ENCODE measurements around the gene EPS8L2.
A peak's percentile ranks its signal among the peaks of the same experiment; 100 is the strongest.

EPS8L2 gene

DNA sequence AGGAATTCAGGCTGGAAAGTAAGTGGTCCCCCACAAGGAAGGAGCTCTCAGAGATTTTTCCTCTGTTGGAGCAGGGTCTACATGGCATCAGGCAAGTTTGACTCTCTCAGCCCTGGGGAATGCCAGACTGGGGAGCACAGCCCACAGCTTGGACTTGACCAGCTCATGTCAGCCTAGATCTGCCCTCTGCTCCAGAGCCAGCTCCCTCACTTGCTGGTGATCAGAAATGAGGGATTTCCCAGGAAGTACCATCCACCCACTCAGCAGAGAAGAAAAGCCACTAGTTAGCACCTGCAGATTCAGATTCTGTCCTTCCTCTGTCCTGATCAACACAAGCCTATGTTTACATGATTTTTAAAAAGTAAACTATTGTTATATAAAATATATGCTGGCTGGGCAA lies 54.2 kb downstream of the EPS8L2 start:
- DNase-seq (ENCODE audit: low read depth in 1 of 2, low spot score in 1 of 2): no peak

- DNase-seq (ENCODE audit: low read depth in 1 of 2, low spot score in 1 of 2): no peak
Measured at GRCh38 chr11:761526-762108, 55.6 kb downstream of the EPS8L2 start.

DNA sequence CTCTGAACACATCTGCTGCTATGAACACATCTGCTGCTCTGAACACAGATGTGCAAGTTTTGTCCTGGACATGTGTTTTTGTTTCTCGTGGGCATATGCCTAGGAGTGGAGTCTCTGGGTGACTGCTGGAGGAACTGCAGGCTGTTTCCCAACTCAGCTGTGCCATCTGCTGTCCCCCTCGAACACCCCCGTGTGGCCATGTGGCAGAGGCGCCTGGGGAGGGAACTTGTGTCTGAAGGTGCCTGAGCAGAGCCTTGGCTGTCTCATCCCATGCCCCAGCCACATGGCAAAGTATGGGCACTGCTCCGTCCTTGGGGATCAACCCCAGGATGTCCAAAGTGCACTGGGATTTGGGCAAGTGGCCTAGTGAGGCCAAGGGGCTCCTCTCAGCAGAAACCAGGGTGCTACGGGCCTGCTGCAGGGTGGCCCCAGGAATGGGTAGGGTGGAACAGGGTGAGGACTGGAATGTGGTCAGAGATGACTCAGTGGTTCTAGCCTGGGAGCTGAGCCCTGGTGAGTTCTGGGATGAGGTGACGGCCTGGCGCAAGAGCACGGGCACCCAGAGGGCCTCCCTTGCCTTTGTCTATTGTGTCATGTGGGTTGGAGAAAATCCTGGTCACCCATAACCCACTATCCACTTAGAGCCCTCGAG lies 56.5 kb downstream of the EPS8L2 start:
- no peak for DNase-seq (ENCODE audit: low read depth in 1 of 2, low spot score in 1 of 2)

DNA sequence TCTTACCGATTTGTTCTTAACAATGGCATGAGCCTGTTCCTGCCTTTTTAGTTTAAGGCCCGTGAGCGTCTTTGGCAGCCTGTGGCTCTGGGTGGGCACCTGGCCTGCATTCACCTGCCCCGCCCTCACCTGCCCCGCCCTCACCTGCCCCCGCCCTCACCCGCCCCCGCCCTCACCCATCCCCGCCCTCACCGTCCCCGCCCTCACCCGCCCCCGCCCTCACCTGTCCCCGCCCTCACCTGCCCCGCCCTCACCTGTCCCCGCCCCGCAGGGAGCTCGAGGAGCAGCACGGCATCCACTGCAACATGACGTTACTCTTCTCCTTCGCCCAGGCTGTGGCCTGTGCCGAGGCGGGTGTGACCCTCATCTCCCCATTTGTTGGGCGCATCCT lies 57.0 kb downstream of the EPS8L2 start:
- no peak for DNase-seq (ENCODE audit: low read depth in 1 of 2, low spot score in 1 of 2)

DNA sequence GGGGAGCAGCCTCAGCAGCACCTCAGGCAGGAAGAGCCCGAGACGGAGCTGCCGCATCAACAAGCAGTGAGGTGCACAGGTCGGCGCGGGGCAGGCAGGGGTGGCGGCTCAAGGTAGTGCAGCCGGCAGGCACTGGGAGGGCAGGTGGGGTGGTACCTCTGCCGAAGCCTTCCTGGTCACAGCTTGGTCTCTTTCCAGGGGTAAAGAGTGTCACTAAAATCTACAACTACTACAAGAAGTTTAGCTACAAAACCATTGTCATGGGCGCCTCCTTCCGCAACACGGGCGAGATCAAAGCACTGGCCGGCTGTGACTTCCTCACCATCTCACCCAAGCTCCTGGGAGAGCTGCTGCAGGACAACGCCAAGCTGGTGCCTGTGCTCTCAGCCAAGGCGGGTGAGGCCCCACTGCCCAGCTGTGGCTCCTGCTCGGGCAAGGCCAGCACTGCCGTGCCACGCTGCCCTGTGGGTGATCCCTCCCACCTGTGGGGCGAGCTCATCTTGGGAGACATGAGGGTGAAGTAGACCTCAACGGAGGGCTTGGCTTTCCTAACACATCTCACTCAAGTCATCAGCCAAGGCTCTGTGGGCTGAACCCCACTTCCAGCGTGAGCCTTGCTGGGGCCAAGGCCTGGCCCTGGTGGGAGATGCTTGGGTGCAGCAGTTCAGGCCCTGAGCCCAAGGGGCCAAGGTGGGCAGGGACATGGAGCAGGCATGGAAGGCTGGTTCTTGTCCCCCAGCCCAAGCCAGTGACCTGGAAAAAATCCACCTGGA lies 57.7 kb downstream of the EPS8L2 start:
- DNase-seq (ENCODE audit: low read depth in 1 of 2, low spot score in 1 of 2): no peak

GRCh38 chr11:764322-765024 lies 58.4 kb downstream of the EPS8L2 start:
- no peak for DNase-seq (ENCODE audit: low read depth in 1 of 2, low spot score in 1 of 2)

- peak; percentile 37 to 49 for DNase-seq (ENCODE audit: low read depth in 1 of 2, low spot score in 1 of 2)
Measured at GRCh38 chr11:765025-765801, 59.2 kb downstream of the EPS8L2 start.

DNA sequence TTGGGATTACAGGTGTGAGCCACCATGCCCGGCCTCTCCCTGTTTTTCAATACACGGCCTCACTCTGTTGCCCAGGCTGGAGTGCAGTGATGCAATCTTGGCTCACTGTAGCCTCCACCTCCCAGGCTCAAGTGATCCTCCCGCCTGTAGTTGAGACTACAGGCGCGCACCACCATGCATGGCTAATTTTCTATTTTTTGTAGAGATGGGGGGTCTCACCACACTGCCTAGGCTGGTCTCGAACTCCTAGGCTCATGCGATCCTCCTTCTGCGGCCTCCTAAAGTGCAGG lies 59.7 kb downstream of the EPS8L2 start:
- no peak for DNase-seq (ENCODE audit: low read depth in 1 of 2, low spot score in 1 of 2)

DNA sequence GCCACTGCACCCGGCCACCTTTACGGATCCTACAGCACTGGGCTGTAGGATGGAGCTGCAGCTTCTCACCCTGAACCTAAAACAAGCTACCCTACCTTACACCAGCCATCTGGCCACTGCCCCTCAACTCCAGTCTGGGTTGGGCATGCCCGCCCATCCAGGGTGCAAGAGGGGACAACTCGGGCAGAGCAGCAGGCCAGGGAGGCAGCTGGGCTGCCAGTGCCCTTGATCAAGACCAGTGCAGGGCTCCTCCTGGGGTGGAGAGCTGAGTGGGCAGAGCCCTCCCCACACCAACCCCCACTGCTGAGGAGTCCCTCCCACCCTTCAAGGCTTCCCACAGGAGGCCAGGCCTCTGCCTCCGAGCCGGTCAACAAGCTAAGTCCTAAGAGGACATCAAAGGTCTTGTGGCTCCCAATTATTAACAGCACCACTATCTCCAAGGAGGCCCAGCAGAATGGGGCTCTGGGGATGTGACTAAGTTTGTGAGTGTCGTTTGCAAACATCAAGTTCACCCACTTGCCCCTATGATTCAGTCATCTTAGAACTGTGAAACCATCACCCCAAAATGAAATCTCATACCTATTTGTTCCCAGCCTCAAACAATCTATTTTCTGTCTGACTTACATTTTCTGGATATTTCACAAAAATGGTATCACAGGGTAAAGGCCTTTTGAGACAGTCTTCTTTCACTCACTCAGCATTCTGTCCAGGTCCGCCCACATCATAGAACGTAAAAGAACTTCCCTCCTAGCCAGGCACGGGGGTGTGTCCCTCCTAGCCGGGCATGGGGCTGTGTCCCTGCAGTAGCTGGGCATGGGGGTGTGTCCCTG lies 60.3 kb downstream of the EPS8L2 start:
- DNase-seq (ENCODE audit: low read depth in 1 of 2, low spot score in 1 of 2): no peak

DNA sequence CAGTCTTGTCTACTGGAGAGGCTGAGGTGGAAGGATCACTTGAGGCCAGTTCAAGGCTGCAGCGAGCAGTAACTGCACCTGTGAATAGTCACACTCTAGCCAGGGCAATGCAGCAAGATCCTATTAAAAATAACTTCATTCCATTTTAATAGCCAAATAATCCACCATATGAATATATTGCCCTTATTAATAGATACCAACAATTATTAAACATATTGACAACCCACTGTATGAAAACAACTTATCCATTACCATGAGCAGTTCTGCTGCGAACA lies 60.8 kb downstream of the EPS8L2 start:
- no peak for DNase-seq (ENCODE audit: low read depth in 1 of 2, low spot score in 1 of 2)

GRCh38 chr11:767238-767637 lies 61.2 kb downstream of the EPS8L2 start:
- no peak for DNase-seq (ENCODE audit: low read depth in 1 of 2, low spot score in 1 of 2)

DNA sequence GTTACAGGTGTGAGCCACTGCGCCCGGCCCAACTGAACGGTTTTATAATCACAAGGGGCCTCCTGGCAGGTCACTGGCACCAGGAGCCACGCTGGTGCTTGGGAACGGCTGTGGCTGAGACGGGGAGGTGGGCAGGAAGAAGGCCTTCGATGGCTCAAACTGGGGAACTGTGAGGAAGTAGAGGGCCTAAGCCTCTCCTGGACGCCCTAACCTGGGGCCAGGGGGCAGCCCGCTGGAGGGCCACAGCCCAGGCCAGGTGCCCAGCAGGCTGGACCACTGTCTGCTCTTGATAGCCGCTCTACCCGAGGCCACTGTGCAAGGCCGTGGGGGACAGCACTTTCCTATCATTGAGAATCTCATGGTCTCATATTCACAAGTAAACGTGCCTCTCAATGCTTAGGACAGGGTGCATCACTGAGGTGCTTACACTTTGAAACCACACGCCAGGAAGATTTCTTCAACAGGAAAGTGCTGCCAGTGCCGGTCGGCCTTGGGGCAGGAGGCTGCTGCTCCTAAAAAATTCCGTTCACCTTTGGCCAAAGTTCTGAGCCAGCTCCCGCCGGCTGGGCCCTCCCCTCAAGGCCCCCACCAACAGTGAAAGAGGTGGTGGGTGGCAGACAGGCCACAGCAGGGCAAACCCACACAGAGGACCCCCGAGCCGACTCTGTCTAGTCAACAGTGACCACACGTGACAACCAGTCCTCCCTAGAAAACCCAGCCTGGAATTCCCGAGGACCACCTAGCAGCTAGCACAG lies 64.0 kb downstream of the EPS8L2 start:
- no peak for DNase-seq (ENCODE audit: low read depth in 1 of 2, low spot score in 1 of 2)

DNA sequence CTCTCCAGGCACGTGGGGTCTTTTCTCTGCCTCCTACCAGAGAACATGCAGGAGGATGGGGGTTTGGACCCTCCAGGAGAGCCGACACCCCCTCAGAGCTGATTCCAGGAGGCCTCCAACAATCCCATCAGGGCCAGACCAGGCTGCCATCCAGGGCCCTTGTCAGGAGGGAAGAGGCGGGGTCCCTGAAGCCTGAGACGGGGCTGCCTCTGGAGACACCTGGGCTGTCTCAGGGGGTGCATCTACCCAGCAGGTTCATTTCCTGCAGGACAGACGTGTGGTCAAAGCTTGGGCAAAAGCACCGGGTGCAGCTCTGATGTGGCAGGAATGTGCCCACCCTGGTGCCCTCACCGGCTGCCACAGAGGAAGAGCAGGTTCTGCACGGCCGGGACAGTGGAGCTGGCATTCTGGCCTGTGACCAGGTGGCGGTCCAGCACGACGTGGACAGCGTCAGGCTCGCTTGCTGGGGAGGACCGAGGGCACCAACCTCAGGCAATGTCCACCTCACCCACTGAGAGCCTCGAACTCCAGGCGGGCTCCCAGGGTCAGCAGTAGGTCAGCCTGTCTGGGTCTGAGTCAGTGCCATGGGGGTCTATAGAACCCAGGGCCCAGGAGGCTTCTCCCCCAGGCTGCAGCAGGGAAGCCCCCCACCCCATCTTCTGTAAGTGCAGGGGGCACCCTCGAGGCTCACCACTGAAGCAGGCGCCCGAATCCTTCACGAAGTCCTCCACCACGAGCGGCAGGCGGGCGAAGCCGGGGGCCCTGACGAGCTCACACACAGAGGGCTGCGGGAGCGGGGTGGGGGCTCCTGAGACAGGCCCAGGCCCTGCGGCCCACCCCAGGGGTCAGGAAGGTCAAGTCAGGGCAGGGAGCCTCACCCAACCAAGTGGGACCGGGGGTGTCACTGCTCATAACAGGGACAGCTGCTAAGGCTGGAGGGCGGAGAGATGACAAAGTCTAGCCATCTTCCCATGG lies 64.9 kb downstream of the EPS8L2 start:
- DNase-seq (ENCODE audit: low read depth in 1 of 2, low spot score in 1 of 2): no peak

DNA sequence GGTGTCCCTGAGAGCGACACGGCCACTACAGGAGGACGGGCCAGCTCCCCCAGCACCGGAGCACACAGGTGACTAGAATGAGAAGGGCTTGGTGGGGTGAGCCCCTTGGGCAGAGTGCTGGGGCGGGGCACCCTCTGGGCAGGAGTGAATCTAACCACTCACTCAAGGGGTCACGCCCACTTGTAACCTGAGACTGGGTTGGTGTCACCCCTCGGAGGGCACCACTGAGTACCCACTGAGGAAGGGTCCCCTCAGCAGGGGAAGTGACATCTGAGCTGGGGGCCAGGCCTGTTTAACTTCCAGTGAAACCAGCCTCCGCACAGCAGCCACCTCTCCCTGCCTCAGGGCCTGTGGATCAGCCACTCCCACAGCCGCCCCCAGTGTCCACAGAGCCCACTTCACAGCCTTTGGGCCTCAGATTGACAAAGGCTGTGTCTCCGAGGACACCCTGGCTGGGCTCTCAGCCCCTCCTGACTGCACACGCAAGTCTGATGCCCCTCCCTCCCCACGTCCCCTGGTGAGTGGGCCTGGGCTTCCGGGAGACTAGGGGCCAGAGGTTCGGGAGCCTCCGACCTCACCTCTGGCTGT lies 65.7 kb downstream of the EPS8L2 start:
- no peak for DNase-seq (ENCODE audit: low read depth in 1 of 2, low spot score in 1 of 2)

- no peak for DNase-seq (ENCODE audit: low read depth in 1 of 2, low spot score in 1 of 2)
Measured at GRCh38 chr11:772429-773390, 66.7 kb downstream of the EPS8L2 start.

- no peak for DNase-seq (ENCODE audit: low read depth in 1 of 2, low spot score in 1 of 2)
Measured at GRCh38 chr11:773425-773824, 67.4 kb downstream of the EPS8L2 start.

GRCh38 chr11:773830-774229 lies 67.8 kb downstream of the EPS8L2 start:
- DNase-seq (ENCODE audit: low read depth in 1 of 2, low spot score in 1 of 2): no peak

Measured in stimulated activated CD4-positive, alpha-beta T cell treated with anti-CD3 and anti-CD28 coated beads, Interleukin-15, amount 100 ng/mL, for 1 hour (primary cell).